Fibroblast of skin of left quadriceps (primary cell): ENCODE data around the gene CTRB2.

Source experiments
- DNase-seq, 2 experiments: peaks; one replicate each; pipeline ENCODE4 v3.0.0-alpha.2; 2013; ENCODE audit warnings: low read depth in 2 of 2

Gene CTRB2

GRCh38 chr16:75175074-75175473, 31.9 kb downstream of the CTRB2 start:
- no peak for DNase-seq

GRCh38 chr16:75172578-75172977, 34.4 kb downstream of the CTRB2 start:
- DNase-seq: no peak

GRCh38 chr16:75169899-75170405, 37.0 kb downstream of the CTRB2 start:
- no peak for DNase-seq

- DNase-seq: no peak
These were observed 46.6 kb downstream of the CTRB2 start for GRCh38 chr16:75160386-75160785.
